Dedifferentiated amniotic fluid mesenchymal stem cell (primary cell): ENCODE measurements around the gene OR4C13.
"Not testable (repeated sequence)": the region's sequence is repeated elsewhere in the genome, so short reads cannot be mapped to it uniquely, and the experiment has no call there.

Experiments
- DNase-seq: peaks from one replicate; pipeline ENCODE4 v3.0.0-alpha.2; 2016; ENCODE audit errors: extremely low spot score

The OR4C13 gene

DNA sequence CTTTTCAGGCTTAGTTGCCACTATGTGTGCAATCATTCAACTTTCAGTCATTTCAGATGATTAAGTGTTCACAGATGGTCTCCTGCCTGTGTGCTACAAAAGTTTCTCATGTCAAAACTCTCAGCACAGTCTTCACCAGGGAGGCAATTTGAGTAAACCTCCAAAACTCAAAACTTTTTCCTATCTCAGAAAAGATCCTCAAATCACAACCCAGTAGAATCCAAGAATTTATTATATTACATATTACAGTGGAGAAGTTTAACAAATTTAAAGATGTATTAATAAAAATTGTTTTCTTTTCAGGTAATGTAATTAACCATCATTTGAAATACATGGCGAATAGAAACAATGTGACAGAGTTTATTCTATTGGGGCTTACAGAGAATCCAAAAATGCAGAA lies at the start of gene OR4C13:
OR4C13 (plus strand) TSS at position 301 of the 400 bp plus-strand sequence; CDS start at position 333, 32 bp downstream.
- DNase-seq: no peak

DNA sequence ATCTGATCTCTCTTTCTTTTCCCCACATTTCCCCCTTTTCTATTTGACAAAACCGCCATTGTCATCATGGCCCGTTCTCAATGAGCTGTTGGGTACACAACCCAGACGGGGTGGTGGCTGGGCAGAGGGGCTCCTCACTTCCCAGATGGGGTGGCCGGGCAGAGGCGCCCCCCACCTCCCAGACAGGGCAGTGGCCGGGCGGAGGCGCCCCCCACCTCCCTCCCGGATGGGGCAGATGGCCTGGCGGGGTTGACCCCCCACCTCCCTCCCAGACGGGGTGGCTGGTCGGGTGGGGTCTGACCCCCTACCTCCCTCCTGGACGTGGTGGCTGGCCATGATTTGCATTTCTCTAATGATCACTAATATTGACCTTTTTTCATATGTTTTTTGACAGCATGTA lies 40.7 kb upstream of the OR4C13 start:
- DNase-seq: not testable (repeated sequence)

- not testable (repeated sequence) for DNase-seq
Measured at GRCh38 chr11:49948701-49949100, 3.5 kb upstream of the OR4C13 start.

- not testable (repeated sequence) for DNase-seq
Measured at GRCh38 chr11:49973439-49973838, 21.2 kb downstream of the OR4C13 start.

DNA sequence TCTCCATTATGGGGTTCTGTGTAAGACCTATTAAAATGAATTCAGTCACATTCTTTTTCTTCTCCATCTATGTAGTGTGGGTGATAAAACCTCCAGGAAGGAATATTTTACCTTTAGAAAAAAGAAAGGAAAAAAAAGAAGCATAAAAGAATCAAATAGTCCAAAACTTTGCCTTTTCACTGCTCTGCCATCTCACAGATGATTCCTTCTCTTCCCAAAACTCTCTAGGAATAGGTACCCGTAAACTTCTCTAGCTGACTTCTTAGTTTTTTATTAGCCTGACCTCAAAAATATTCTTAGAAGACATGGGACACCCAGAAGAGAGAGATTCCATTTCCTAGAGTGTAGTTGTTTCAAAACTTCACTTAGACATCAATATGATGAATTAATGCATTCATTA lies 30.2 kb downstream of the OR4C13 start, which contains the start of gene OR4C12:
OR4C12 (minus strand) TSS at position 101 of the 400 bp plus-strand sequence; CDS start at position 67, 34 bp downstream.
- DNase-seq: not testable (repeated sequence)

DNA sequence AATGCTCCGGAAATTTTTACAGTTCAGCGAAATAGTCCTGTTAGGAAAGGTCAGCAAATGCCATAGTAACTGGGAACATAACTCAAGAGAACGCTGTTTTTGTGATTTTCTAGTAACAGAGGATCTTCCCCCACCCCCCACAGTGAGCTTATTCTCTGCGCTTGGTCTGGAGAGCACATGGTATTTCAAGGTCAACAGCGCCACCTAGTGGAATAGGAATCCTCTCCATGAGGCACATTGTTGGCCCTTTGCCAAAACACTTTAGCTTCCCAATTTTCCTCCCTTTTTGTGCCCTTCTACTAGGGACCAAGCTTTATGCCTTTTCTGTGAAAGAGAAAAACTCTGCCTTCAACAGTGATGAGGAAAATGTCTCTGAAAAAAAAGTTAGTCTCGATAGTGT lies 43.4 kb downstream of the OR4C13 start:
- no peak for DNase-seq
